H1 (cell line): Measurements from ENCODE around the gene ART5. TPM values are rescaled to one million over a fixed set of nuclear protein-coding genes. Genes with fewer than 3 reads are reported as not detected.

Experiments
- CTCF ChIA-PET: fragments of 300-600 bp; sonication (Branson Sonifier 250); formaldehyde crosslinking; loops from one replicate; lab custom pipeline; 2021; ENCODE audit not compliant: partially characterized antibody; lab: Charles Lee
- POLR2A ChIA-PET: fragments of 300-600 bp; sonication (Branson Sonifier 250); formaldehyde crosslinking; loops from one replicate; lab custom pipeline; 2021; ENCODE audit warnings: inconsistent platforms; ENCODE audit not compliant: partially characterized antibody; lab: Charles Lee
- DNase-seq, 2 experiments: peaks; one replicate each; pipeline versions ENCODE4 v3.0.0 to v3.0.0-alpha.2; 2010 to 2022; ENCODE audit warnings: low spot score in 2 of 2, low read depth in 1 of 2, mixed read lengths in 1 of 2
- FAIRE-seq: peaks from 2 replicates; lab custom pipeline; 2011; peaks lifted over from hg19 to GRCh38; lab: Jason Lieb, UNC
- H2AFZ ChIP-seq: 2 replicates; pipeline ENCODE4 v1.8.1; 2012; ENCODE audit warnings: low read length, inconsistent platforms
- H2AK5ac ChIP-seq: 2 replicates; pipeline ENCODE4 v1.6.1; 2013; ENCODE audit warnings: low read depth, low read length
- H2BK120ac ChIP-seq: replicated peaks from 2 replicates; pipeline ENCODE3; 2013; ENCODE audit warnings: low read depth, low read length, inconsistent platforms
- H2BK12ac ChIP-seq: 2 replicates; pipeline ENCODE4 v1.6.1; 2013; ENCODE audit warnings: low read depth, low read length
- H2BK15ac ChIP-seq: 2 replicates; pipeline ENCODE4 v1.6.1; 2013; ENCODE audit warnings: low read length
- H2BK20ac ChIP-seq: 2 replicates; pipeline ENCODE4 v1.6.1; 2013; ENCODE audit warnings: low read length
- H2BK5ac ChIP-seq: 2 replicates; pipeline ENCODE4 v1.6.1; 2013; ENCODE audit warnings: low read depth, low read length
- H3K14ac ChIP-seq: 2 replicates; pipeline ENCODE4 v1.6.1; 2013; ENCODE audit warnings: inconsistent platforms; ENCODE audit not compliant: insufficient read length
- H3K18ac ChIP-seq: 2 replicates; pipeline ENCODE4 v1.6.1; 2013; ENCODE audit warnings: low read length; ENCODE audit errors: extremely low read depth
- H3K23ac ChIP-seq: 2 replicates; pipeline ENCODE4 v1.6.1; 2013; ENCODE audit warnings: inconsistent platforms; ENCODE audit not compliant: insufficient read length
- H3K23me2 ChIP-seq: 2 replicates; pipeline ENCODE4 v1.6.1; 2013; ENCODE audit warnings: low read depth, low read length
- H3K27ac ChIP-seq: 2 replicates; pipeline ENCODE4 v1.6.1; 2011; ENCODE audit warnings: low read depth, low read length, inconsistent platforms
- H3K27me3 ChIP-seq, 4 experiments: replicated peaks in 1 of 4; 1 replicate in 1 of 4; 2 replicates in 3 of 4; pipeline versions ENCODE4 v1.6.1 to v1.8.1; 2011 to 2013; ENCODE audit warnings: low read length in 3 of 4, mild to moderate bottlenecking in 3 of 4, inconsistent platforms in 2 of 4, mixed read lengths in 2 of 4, moderate library complexity in 1 of 4; ENCODE audit not compliant: control insufficient read depth in 3 of 4, insufficient read depth in 3 of 4; ENCODE audit errors: extremely low read depth in 1 of 4
- H3K36me3 ChIP-seq, 4 experiments: 2 replicates each; pipeline versions ENCODE4 v1.6.1 to v1.8.1; 2011 to 2013; ENCODE audit warnings: mild to moderate bottlenecking in 4 of 4, low read length in 3 of 4, moderate library complexity in 2 of 4, control low read depth in 1 of 4, inconsistent platforms in 1 of 4; ENCODE audit not compliant: insufficient read depth in 4 of 4, control insufficient read depth in 2 of 4
- H3K4ac ChIP-seq: replicated peaks from 2 replicates; pipeline ENCODE3; 2013; ENCODE audit warnings: low read length, low read depth, mixed read lengths, inconsistent platforms; ENCODE audit not compliant: insufficient read length
- H3K4me1 ChIP-seq, 4 experiments: replicated peaks in 1 of 4; 1 replicate in 1 of 4; 2 replicates in 3 of 4; pipeline versions ENCODE4 v1.6.1 to v1.8.1; 2011 to 2013; ENCODE audit warnings: low read length in 3 of 4, inconsistent platforms in 2 of 4, mixed read lengths in 1 of 4; ENCODE audit not compliant: insufficient read depth in 4 of 4, control insufficient read depth in 3 of 4
- H3K4me2 ChIP-seq, 2 experiments: 2 replicates each; pipeline versions ENCODE4 v1.6.1 to v1.8.1; 2011 to 2013; ENCODE audit warnings: low read depth in 2 of 2, low read length in 2 of 2, control low read depth in 1 of 2, inconsistent platforms in 1 of 2, mild to moderate bottlenecking in 1 of 2; ENCODE audit not compliant: insufficient read depth in 1 of 2
- H3K4me3 ChIP-seq, 4 experiments: fragments of 200-600, 300-600 bp in 1 of 4; sonication (generic), shearing (Covaris generic), sonication (Bioruptor Twin) in 1 of 4; 2 replicates each; pipeline versions ENCODE4 v1.5.1 to v1.8.1; 2011 to 2016; ENCODE audit warnings: low read length in 4 of 4, low read depth in 3 of 4, control low read depth in 2 of 4, inconsistent platforms in 2 of 4, mild to moderate bottlenecking in 2 of 4, mixed read lengths in 1 of 4, moderate library complexity in 1 of 4; ENCODE audit not compliant: insufficient read depth in 2 of 4; ENCODE audit errors: extremely low read depth in 1 of 4
- H3K56ac ChIP-seq: replicated peaks from 2 replicates; pipeline ENCODE3; 2013; ENCODE audit warnings: low read depth, mild to moderate bottlenecking, mixed read lengths, low read length, inconsistent platforms; ENCODE audit not compliant: insufficient read length
- H3K79me1 ChIP-seq: 2 replicates; pipeline ENCODE4 v1.6.1; 2013; ENCODE audit warnings: low read depth, low read length, control low read depth
- H3K79me2 ChIP-seq, 2 experiments: 2 replicates each; pipeline versions ENCODE4 v1.6.1 to v1.8.1; 2012 to 2013; ENCODE audit warnings: low read length in 2 of 2, mild to moderate bottlenecking in 2 of 2, inconsistent platforms in 1 of 2; ENCODE audit not compliant: insufficient read depth in 2 of 2, control insufficient read depth in 1 of 2
- H3K9ac ChIP-seq, 4 experiments: replicated peaks in 1 of 4; 1 replicate in 1 of 4; 2 replicates in 3 of 4; pipeline versions ENCODE4 v1.6.1 to v1.8.1; 2011 to 2013; ENCODE audit warnings: low read depth in 3 of 4, low read length in 3 of 4, control low read depth in 2 of 4, mild to moderate bottlenecking in 2 of 4, moderate library complexity in 2 of 4, inconsistent platforms in 1 of 4; ENCODE audit errors: extremely low read depth in 1 of 4
- H3K9me3 ChIP-seq, 2 experiments: 2 replicates each; pipeline versions ENCODE4 v1.6.1 to v1.8.1; 2012 to 2013; ENCODE audit warnings: mild to moderate bottlenecking in 2 of 2, moderate library complexity in 2 of 2, control low read depth in 1 of 2, inconsistent platforms in 1 of 2, low read depth in 1 of 2, low read length in 1 of 2, mixed read lengths in 1 of 2; ENCODE audit not compliant: insufficient read depth in 2 of 2
- H4K20me1 ChIP-seq, 2 experiments: replicated peaks in 1 of 2; 2 replicates each; pipeline versions ENCODE3 to v1.8.1; 2011 to 2013; ENCODE audit warnings: inconsistent platforms in 2 of 2, low read length in 2 of 2, mild to moderate bottlenecking in 1 of 2; ENCODE audit not compliant: insufficient read depth in 2 of 2, control insufficient read depth in 1 of 2
- H4K5ac ChIP-seq: 2 replicates; pipeline ENCODE4 v1.6.1; 2013; ENCODE audit warnings: low read length, low read depth, mixed read lengths, inconsistent platforms; ENCODE audit not compliant: insufficient read length
- H4K8ac ChIP-seq: 2 replicates; pipeline ENCODE4 v1.8.0; 2013; ENCODE audit warnings: mild to moderate bottlenecking, moderate library complexity, low read length, inconsistent platforms; ENCODE audit not compliant: insufficient read depth; ENCODE audit errors: extremely low read depth
- H4K91ac ChIP-seq: replicated peaks from 2 replicates; pipeline ENCODE3; 2013; ENCODE audit warnings: low read length, mixed read lengths, inconsistent platforms; ENCODE audit not compliant: insufficient read length
- CTCF ChIP-seq, 3 experiments: IDR thresholded peaks; 1 replicate in 2 of 3; 2 replicates in 1 of 3; pipeline versions ENCODE4 v1.5.1 to v1.6.1; 2011; ENCODE audit warnings: low read length in 3 of 3, mild to moderate bottlenecking in 3 of 3, inconsistent platforms in 2 of 3, low read depth in 1 of 3, moderate library complexity in 1 of 3; ENCODE audit not compliant: insufficient read depth in 1 of 3; ENCODE audit errors: control extremely low read depth in 1 of 3
- POLR2AphosphoS5 ChIP-seq: IDR thresholded peaks from 2 replicates; pipeline ENCODE4 v1.6.1; 2011; ENCODE audit warnings: low read depth, low read length
- RAD21 ChIP-seq, 2 experiments: IDR thresholded peaks in 1 of 2; conservative IDR thresholded peaks in 1 of 2; 2 replicates each; pipeline ENCODE4 v1.6.1; 2011; ENCODE audit warnings: low read depth in 2 of 2, low read length in 2 of 2, improper control_type of control experiment in 1 of 2, inconsistent platforms in 1 of 2, mild to moderate bottlenecking in 1 of 2, moderate library complexity in 1 of 2
- TCF12 ChIP-seq: IDR thresholded peaks from 2 replicates; pipeline ENCODE4 v1.6.1; 2011; ENCODE audit warnings: low read depth, mild to moderate bottlenecking, low read length
- WGBS, 2 experiments: shearing (Covaris generic) in 1 of 2; methylation state at CpG; one replicate each; pipeline versions ENCODE4 v1.1.6 to v1.1.7; 2013 to 2015; ENCODE audit warnings: low lambda C conversion rate in 2 of 2, mixed read lengths in 2 of 2, inconsistent platforms in 1 of 2, low coverage in 1 of 2, missing lambda C conversion rate in 1 of 2; ENCODE audit not compliant: insufficient replicate concordance in 2 of 2, insufficient coverage in 1 of 2, insufficient read length in 1 of 2; ENCODE audit errors: extremely low coverage in 1 of 2, missing lambda C conversion rate in 1 of 2; 5-methylcytosine and 5-hydroxymethylcytosine counted together
- polyA plus RNA-seq, 7 experiments: library from polyadenylated mRNA; depleted of rRNA in 3 of 7; stranded (reverse) in 5 of 7; unstranded in 2 of 7; fragments of >200 nt in 5 of 7; fragments of 200-250 nt in 2 of 7; gene quantifications; 1 replicate in 5 of 7; 2 replicates in 1 of 7; 4 replicates in 1 of 7; pipeline versions ENCODE4 v1.2.1 to v1.2.3, GENCODE V29; 2011 to 2013; ENCODE audit warnings: missing spikeins in 2 of 7, mixed read lengths in 2 of 7
- total RNA-seq: library from RNA; stranded (reverse); fragmentation: NEBNext Ultra II Directional; extraction: Animal tissue kit (Norgen Biotek cat#: 25700); gene quantifications from 2 replicates; pipeline ENCODE4 v1.2.1, GENCODE V29; 2021

Gene ART5
- total and polyA plus RNA-seq, 2 of the 8 experiments (the other 6 are each of a cell fraction or from before 2014, with no cell fraction given), result 6.0 to 7.5 TPM

GRCh38 chr11:3626250-3626960 is 15.4 kb downstream of the ART5 start:
- H3K27me3 ChIP-seq, result no peaks in the 10 kb centered on the region
- H3K79me2 ChIP-seq, result no peaks in the 10 kb centered on the region
- CTCF ChIA-PET, result interaction anchor here (0.6 to 7.0 kb wide), 7 partner anchors 8 to 54 kb away, joined by 3 to 33 read pairs (median 4); partner anchors contain the start of gene ART1
- H3K4me2 ChIP-seq, result no peak overlapping the region
- H3K18ac ChIP-seq, result no peak overlapping the region
- no peak overlapping the region for H2BK5ac ChIP-seq
- no peaks in the 10 kb centered on the region for H3K9me3 ChIP-seq
- peak overlapping the region; percentile 14; the same call in 1 of the 2 replicates for H2BK12ac ChIP-seq
- H4K20me1 ChIP-seq, result no peaks in the 10 kb centered on the region
- no peaks in the 10 kb centered on the region for H3K36me3 ChIP-seq
- H2AFZ ChIP-seq, result no peak overlapping the region
- DNase-seq (peak in 1 of 2 experiments; percentile 61), FAIRE-seq (no peak)
- H3K23ac ChIP-seq, result no peak overlapping the region
- H3K4me1 ChIP-seq, result no peaks in the 10 kb centered on the region
- no peak overlapping the region for H2AK5ac ChIP-seq
- peak overlapping the region; percentile 27 for H4K91ac ChIP-seq
- no peak overlapping the region for H3K9ac ChIP-seq
- POLR2A ChIA-PET, result no interaction called here
- H3K14ac ChIP-seq, result no peak overlapping the region
- no peak overlapping the region for H3K4me3 ChIP-seq
- H3K79me1 ChIP-seq, result no peaks in the 10 kb centered on the region
- no peak overlapping the region for H4K8ac ChIP-seq
- H3K56ac ChIP-seq, result no peak overlapping the region
- no peak overlapping the region for H4K5ac ChIP-seq
- H2BK20ac ChIP-seq, result no peak overlapping the region
- H2BK15ac ChIP-seq, result no peak overlapping the region
- H3K27ac ChIP-seq, result no peak overlapping the region
- H3K23me2 ChIP-seq, result no peaks in the 10 kb centered on the region
- H3K4ac ChIP-seq, result no peak overlapping the region
- TF ChIP-seq CTCF (IDR thresholded peaks at IDR 0.05; ENCODE audit: control extremely low read depth in 1 of 3, insufficient read depth in 1 of 3, low read depth in 1 of 3, low read length in 3 of 3) (peak; percentile 23 to 64 (median 49); a peak in 3 of 4 replicates), POLR2AphosphoS5 (no peak), TCF12 (no peak), RAD21 (IDR thresholded peaks at IDR 0.05 in 1 of 2, conservative IDR thresholded peaks at IDR 0.05 in 1 of 2; ENCODE audit: low read depth in 2 of 2, low read length in 2 of 2) (peak; percentile 14 to 26; a peak in 1 of 4 replicates)
- no peak overlapping the region for H2BK120ac ChIP-seq
- 90% methylated on average over 23 of the region's 23 CpGs; no CpG with 5 or more reads in 1 of the 2 experiments for WGBS, 2 experiments
